Measurements from ENCODE around the gene GGT6.

DNA sequence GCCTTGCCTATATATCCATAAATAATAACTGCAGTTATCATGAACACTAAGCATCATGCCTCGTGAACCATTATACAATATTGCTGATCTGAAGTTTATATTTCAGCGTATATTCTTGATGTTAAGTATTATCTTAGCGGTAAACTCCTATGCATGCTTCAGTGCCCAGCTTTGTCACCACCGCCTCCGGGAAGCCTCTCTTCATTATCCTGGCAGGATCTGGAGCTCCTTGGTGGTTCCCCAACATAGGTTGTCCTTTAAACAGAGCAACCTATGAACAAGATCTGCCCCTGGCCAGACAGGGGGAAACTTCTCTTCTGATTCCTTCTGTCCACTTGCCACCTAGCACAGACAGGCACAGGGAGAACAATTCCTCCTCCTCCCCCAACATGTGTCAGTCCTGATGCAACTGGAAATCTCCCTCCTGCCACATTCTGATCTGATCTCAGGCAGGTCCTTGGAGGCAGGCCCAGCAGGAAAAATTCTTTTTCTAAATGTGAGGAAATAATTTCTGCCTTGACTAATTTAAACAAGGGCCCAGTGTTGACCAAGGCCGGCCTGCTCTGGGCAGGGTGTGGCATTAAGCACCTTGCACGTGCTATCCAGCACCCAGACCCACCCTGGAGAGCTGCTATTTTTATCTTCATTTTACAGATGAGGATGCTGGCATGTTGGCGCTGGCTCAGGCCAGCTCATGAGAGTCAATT, 39.3 kb downstream of the GGT6 start:
- TF ChIP-seq, protein P1, sequence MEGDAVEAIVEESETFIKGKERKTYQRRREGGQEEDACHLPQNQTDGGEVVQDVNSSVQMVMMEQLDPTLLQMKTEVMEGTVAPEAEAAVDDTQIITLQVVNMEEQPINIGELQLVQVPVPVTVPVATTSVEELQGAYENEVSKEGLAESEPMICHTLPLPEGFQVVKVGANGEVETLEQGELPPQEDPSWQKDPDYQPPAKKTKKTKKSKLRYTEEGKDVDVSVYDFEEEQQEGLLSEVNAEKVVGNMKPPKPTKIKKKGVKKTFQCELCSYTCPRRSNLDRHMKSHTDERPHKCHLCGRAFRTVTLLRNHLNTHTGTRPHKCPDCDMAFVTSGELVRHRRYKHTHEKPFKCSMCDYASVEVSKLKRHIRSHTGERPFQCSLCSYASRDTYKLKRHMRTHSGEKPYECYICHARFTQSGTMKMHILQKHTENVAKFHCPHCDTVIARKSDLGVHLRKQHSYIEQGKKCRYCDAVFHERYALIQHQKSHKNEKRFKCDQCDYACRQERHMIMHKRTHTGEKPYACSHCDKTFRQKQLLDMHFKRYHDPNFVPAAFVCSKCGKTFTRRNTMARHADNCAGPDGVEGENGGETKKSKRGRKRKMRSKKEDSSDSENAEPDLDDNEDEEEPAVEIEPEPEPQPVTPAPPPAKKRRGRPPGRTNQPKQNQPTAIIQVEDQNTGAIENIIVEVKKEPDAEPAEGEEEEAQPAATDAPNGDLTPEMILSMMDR (conservative IDR thresholded peaks at IDR 0.05; ENCODE audit: low read depth, low read length), result no peak
- no peak for TF ChIP-seq EZH2 (IDR thresholded peaks at IDR 0.05; ENCODE audit: borderline replicate concordance, low read depth, low read length, poor library complexity, severe bottlenecking)

Measured in A673 (cell line).